Fibroblast of lung (primary cell): ENCODE measurements around the gene NDOR1. TPM values are rescaled to one million over a fixed set of nuclear protein-coding genes. Genes with fewer than 3 reads are reported as not detected.

Source experiments
- DNase-seq, 2 donors: peaks; one replicate each; pipeline versions ENCODE4 v3.0.0 to v3.0.0-alpha.2; 2010; ENCODE audit warnings: low read depth in 2 of 2
- H2AFZ ChIP-seq: 2 replicates; pipeline ENCODE4 v1.5.1; 2012; ENCODE audit warnings: low read length, control low read depth, inconsistent platforms
- H3K27ac ChIP-seq: 2 replicates; pipeline ENCODE4 v1.5.1; 2011; ENCODE audit warnings: low read length, control low read depth; ENCODE audit not compliant: insufficient read depth
- H3K27me3 ChIP-seq: 2 replicates; pipeline ENCODE4 v1.5.1; 2011; ENCODE audit warnings: mild to moderate bottlenecking, low read length; ENCODE audit not compliant: control insufficient read depth, insufficient read depth
- H3K36me3 ChIP-seq: 2 replicates; pipeline ENCODE4 v1.5.1; 2011; ENCODE audit warnings: low read length; ENCODE audit not compliant: control insufficient read depth, insufficient read depth
- H3K4me1 ChIP-seq: 2 replicates; pipeline ENCODE4 v1.5.1; 2011; ENCODE audit warnings: low read length; ENCODE audit not compliant: control insufficient read depth, insufficient read depth; ENCODE audit errors: extremely low read depth
- H3K4me2 ChIP-seq: 2 replicates; pipeline ENCODE4 v1.5.1; 2011; ENCODE audit warnings: low read length, control low read depth; ENCODE audit not compliant: insufficient read depth; ENCODE audit errors: extremely low read depth
- H3K4me3 ChIP-seq, 4 experiments: fragments of 200-600 bp in 1 of 4; sonication (generic) in 1 of 4; replicated peaks in 1 of 4; 2 replicates each; pipeline ENCODE4 v1.5.1; 2011 to 2016; ENCODE audit warnings: low read length in 4 of 4, low read depth in 3 of 4, mild to moderate bottlenecking in 3 of 4, control low read depth in 2 of 4, inconsistent platforms in 1 of 4, mixed read lengths in 1 of 4; ENCODE audit not compliant: insufficient read depth in 1 of 4; ENCODE audit errors: control extremely low read depth in 1 of 4
- H3K79me2 ChIP-seq: 2 replicates; pipeline ENCODE4 v1.5.1; 2012; ENCODE audit warnings: mild to moderate bottlenecking, low read length, inconsistent platforms; ENCODE audit not compliant: control insufficient read depth, insufficient read depth
- H3K9ac ChIP-seq: 2 replicates; pipeline ENCODE4 v1.5.1; 2011; ENCODE audit warnings: mild to moderate bottlenecking, low read length, control low read depth; ENCODE audit not compliant: insufficient read depth
- H3K9me3 ChIP-seq: 2 replicates; pipeline ENCODE4 v1.5.1; 2012; ENCODE audit warnings: low read depth, low read length; ENCODE audit not compliant: control insufficient read depth, insufficient read depth
- H4K20me1 ChIP-seq: 2 replicates; pipeline ENCODE4 v1.5.1; 2011; ENCODE audit warnings: low read length; ENCODE audit not compliant: control insufficient read depth, insufficient read depth; ENCODE audit errors: extremely low read depth
- EZH2 ChIP-seq: IDR thresholded peaks from 2 replicates; pipeline ENCODE4 v1.5.1; 2012; ENCODE audit warnings: low read length, control low read depth, mild to moderate bottlenecking; ENCODE audit errors: missing control alignments
- polyA plus RNA-seq, 2 donors: library from polyadenylated mRNA; depleted of rRNA in 1 of 2; stranded (reverse) in 1 of 2; unstranded in 1 of 2; fragments of >200 nt; gene quantifications; 2 replicates each; pipeline ENCODE4 v1.2.1, GENCODE V29; 2011 to 2012; ENCODE audit warnings: missing spikeins in 1 of 2
- total RNA-seq: library from RNA; depleted of rRNA; stranded (reverse); fragments of >200 nt; gene quantifications from 2 replicates; pipeline ENCODE4 v1.2.1, GENCODE V29; 2014
- TF ChIP-seq, protein P1 (sequence below), 2 donors: IDR thresholded peaks in 1 of 2; conservative IDR thresholded peaks in 1 of 2; 1 replicate in 1 of 2; 2 replicates in 1 of 2; pipeline ENCODE4 v1.5.1; 2011 to 2012; ENCODE audit warnings: low read length in 2 of 2, control low read depth in 1 of 2, inconsistent platforms in 1 of 2, low read depth in 1 of 2, mild to moderate bottlenecking in 1 of 2

Gene NDOR1
- total and polyA plus RNA-seq, 2 donors (not counting 1 experiment from before 2014, with no cell fraction given), result 2.4 to 3.1 TPM

DNA sequence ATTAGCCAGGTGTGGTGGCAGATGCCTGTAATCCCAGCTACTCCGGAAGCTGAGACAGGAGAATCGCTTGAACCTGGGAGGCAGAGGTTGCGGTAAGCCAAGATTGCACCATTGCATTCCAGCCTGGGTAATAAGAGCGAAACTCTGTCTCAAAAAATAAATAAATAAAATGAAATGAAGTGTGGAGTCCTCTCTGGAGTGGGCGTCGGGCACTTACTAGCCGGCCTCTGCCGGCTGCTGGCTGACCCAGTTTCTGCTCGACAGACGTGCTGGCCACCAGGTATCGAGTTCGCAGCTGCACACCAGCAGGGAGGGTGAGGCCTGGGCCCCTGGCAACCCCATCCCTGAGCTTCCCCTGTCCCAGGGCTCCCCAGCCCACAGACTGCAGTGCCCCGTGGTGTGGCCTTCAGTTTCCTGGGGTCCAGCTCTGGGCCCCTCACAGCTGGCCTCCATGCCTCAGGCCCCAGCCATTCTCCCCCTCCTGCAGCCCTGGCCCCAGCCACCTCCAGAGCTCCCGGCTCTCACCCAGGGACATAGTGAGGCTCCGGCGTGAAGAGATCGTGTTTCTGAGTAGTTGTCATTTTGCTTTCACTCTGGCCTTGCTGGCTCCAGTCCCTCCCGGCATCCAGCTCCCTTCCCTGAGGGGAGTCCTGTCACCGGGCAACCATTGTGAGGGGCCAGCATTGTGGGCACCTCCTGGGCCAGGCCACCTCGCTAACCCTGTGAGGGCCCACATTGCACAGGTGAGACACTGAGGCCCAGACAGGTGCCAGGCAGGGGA, 41.8 kb downstream of the NDOR1 start:
- Histone ChIP-seq H3K9me3 (no peaks in the 10 kb centered on the region), H3K27me3 (no peaks in the 10 kb centered on the region), H4K20me1 (no peaks in the 10 kb centered on the region), H3K4me3 (no peak overlapping the region), H3K4me2 (no peak overlapping the region), H2AFZ (no peak overlapping the region), H3K27ac (no peak overlapping the region), H3K4me1 (peaks cover 4% of the 10 kb centered on the region), H3K9ac (no peak overlapping the region), H3K36me3 (peaks cover 11% of the 10 kb centered on the region), H3K79me2 (peaks cover 16% of the 10 kb centered on the region)
- no peak for DNase-seq
- TF ChIP-seq, protein P1, sequence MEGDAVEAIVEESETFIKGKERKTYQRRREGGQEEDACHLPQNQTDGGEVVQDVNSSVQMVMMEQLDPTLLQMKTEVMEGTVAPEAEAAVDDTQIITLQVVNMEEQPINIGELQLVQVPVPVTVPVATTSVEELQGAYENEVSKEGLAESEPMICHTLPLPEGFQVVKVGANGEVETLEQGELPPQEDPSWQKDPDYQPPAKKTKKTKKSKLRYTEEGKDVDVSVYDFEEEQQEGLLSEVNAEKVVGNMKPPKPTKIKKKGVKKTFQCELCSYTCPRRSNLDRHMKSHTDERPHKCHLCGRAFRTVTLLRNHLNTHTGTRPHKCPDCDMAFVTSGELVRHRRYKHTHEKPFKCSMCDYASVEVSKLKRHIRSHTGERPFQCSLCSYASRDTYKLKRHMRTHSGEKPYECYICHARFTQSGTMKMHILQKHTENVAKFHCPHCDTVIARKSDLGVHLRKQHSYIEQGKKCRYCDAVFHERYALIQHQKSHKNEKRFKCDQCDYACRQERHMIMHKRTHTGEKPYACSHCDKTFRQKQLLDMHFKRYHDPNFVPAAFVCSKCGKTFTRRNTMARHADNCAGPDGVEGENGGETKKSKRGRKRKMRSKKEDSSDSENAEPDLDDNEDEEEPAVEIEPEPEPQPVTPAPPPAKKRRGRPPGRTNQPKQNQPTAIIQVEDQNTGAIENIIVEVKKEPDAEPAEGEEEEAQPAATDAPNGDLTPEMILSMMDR (conservative IDR thresholded peaks at IDR 0.05 in 1 of 2, IDR thresholded peaks at IDR 0.05 in 1 of 2; ENCODE audit: low read depth in 1 of 2, low read length in 2 of 2), result no peak
- TF ChIP-seq EZH2, result no peak

DNA sequence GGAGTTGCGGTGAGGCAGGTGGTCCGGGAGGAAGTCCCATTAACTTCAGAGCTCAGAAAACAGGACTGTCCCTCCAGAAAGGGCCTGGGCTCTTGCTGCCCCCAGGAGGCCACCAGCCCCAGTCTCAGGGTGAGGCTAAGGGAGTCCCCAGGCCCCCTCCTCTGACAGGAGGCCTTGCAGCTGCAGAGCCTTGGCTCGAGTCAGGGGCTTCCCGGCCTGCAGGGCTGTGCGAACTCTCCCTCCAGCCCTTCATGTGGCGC, 42.3 kb downstream of the NDOR1 start:
- H3K4me3 ChIP-seq, result no peak overlapping the region
- no peak for DNase-seq
- no peak overlapping the region for H3K27ac ChIP-seq
- no peaks in the 10 kb centered on the region for H4K20me1 ChIP-seq
- H3K4me2 ChIP-seq, result no peak overlapping the region
- H3K4me1 ChIP-seq, result peaks cover under 1% of the 10 kb centered on the region
- TF ChIP-seq, protein P1 (conservative IDR thresholded peaks at IDR 0.05 in 1 of 2, IDR thresholded peaks at IDR 0.05 in 1 of 2; ENCODE audit: low read depth in 1 of 2, low read length in 2 of 2), result no peak
- TF ChIP-seq EZH2, result no peak
- H3K36me3 ChIP-seq, result peaks cover 6% of the 10 kb centered on the region
- no peak overlapping the region for H3K9ac ChIP-seq
- H3K79me2 ChIP-seq, result peaks cover 11% of the 10 kb centered on the region
- no peaks in the 10 kb centered on the region for H3K9me3 ChIP-seq
- H2AFZ ChIP-seq, result no peak overlapping the region
- H3K27me3 ChIP-seq, result no peaks in the 10 kb centered on the region

DNA sequence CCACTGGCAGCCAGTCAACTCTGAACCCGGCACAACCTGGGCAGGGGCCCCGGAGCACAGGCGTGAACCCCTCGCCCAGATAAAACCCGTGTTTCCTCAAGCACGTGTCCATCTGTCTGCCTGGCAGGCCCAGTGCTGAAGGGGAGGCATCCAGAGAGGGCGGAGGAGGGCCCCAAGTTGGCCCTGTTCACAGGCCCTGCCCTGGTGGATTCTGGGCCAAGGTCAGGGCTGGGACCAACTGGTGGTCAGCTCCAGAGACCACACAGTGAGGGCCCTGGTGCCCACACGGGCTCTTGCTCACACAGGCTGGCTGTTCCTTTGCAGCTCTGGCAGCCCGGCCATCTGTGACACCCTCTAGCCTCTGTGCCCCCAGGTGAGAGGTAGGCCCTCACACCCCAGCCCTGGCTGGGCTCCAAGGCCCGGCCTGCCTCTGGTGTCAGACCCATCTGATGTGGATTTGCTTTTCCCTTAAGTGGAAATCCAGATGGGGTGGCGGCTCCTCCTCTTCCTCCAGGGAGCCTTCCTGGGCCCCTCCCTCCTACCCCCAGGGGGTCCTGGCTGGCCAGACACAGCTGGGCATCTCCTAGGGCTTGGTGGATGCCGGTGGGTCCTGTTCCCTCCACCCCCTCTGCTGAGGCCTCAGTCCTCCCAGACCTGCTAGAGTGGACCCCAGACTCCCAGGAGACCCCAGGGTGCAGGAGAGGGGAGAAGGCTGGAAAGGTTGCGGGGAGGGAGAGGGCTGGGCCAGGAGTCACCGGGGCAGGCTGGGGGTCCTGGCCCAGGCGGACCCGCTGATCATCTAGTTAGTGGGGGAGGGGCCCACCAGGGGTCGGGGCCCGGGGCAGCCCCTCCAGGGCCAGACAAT, 45.1 kb downstream of the NDOR1 start:
- Histone ChIP-seq H3K27ac (no peak overlapping the region), H3K4me1 (no peaks in the 10 kb centered on the region), H2AFZ (no peak overlapping the region), H3K9me3 (no peaks in the 10 kb centered on the region), H3K36me3 (no peaks in the 10 kb centered on the region), H3K79me2 (peaks cover 3% of the 10 kb centered on the region), H3K9ac (no peak overlapping the region), H4K20me1 (no peaks in the 10 kb centered on the region), H3K4me3 (no peak overlapping the region), H3K4me2 (no peak overlapping the region), H3K27me3 (no peaks in the 10 kb centered on the region)
- TF ChIP-seq EZH2, result no peak
- no peak for DNase-seq
